Anterior cingulate cortex (tissue), 58 donors: Measurements from ENCODE around the gene PRR23A.
"Not testable (repeated sequence)": the region's sequence is repeated elsewhere in the genome, so short reads cannot be mapped to it uniquely, and the experiment has no call there.

ENCODE experiments used
- DNase-seq, 58 donors: peaks; one replicate each; lab custom pipeline; 2025; lab: John Stamatoyannopoulos, UW

PRR23A gene

DNA sequence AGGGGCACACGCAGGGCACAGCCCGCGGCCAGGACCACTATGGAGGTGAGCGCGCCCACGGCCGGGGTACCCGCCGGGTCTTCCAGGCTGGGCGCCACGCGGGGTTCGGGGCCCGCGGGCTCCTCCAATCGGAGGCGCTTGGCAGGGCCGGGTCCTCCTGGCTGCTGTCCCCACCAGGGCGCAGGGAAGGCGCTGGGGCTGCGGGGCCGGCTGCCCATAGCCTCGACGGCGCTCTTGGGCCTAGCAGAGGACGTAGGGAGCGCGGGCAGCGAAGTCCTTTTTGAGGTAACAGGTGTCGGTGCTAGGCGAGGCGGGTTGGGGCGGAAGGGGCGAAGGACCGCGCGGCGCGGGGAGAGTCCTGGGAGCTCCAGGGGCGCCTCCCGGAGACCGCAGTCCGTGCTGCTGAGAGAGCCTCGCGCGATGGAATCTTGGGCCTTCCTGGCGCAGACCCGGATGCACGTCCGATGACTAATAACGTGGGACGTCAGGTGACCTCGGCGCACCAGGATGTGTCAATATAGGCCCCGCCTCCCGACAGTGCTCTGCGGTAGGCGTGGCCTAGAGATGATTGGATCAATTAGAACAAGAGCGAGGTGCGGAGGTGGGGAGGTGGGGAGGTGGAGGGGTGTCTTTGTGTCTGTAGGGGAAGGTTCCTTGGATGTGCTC is at the start of gene PRR23A:
Gene PRR23A, minus strand, starts transcription at position 218 of the 666 bp plus-strand sequence. Its CDS starts 0 bp downstream, at position 218.
- no peak for DNase-seq

GRCh38 chr3:139052802-139053600 is 46.9 kb upstream of the PRR23A start:
- DNase-seq: no peak

GRCh38 chr3:139044366-139045210 is 38.5 kb upstream of the PRR23A start, which contains the start of gene PRR23C:
TSS of gene PRR23C (minus strand) at chr3:139044892. CDS start at chr3:139044620, 272 bp downstream.
- DNase-seq: no peak

DNA sequence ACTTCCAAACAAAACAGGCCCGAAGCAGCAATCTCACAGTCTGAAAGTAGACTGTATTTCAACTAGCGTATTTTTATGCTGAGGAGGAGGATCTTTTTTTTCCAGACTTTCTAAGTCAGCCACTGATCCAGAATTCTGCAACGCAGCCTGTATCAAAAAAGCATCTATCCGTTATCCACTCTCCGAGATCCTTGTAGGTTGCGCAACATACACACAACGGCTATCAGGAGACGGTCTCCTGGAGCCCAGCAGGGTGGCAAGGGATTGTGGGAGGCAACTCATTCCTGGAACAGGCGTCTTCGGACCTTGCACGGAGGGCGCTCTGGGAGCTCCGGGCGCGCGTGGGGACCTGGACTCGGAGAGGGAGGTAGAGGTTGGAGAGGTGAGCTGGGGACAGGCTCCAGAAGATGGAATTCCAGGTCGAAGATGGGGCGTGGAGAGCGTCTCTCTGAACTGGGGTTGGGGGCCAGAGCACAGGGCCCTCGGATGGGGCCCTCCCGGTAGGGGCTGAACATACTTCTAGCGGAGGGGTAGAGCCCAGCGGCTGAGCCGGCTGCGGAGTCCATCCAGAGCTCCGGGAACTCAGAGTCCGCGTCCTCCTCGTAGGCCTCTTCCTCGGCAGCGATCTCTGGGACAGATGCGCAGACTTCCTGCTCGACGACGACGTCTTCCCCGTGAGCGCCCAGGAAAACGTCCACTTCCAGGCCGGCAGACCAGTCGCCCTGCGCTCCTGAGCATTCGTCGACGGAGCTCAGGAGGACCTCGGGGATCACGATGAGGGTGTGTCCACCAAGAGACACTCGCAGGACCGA is 37.7 kb upstream of the PRR23A start:
- DNase-seq: no peak

- no peak for DNase-seq
Observed at GRCh38 chr3:139037478-139037877, 31.4 kb upstream of the PRR23A start.

GRCh38 chr3:139032326-139033002 is 26.4 kb upstream of the PRR23A start:
- DNase-seq: no peak

DNA sequence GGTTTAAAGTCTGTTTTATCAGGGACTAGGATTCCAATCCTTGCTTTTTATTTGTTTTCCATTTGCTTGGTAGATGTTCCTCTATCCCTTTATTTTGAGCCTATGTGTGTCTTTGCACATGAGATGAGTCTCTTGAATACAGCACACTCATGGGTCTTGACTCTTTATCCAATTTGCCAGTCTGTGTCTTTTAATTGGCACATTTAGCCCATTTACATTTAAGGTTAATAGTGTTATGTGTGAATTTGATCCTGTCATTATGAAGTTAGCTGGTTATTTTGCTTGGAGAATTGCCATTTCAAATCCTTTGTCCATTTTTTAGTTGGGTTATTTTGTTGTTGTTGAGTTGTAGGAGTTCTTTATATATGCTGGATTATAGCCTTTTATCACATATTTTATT is 24.5 kb upstream of the PRR23A start:
- not testable (repeated sequence) for DNase-seq

- no peak for DNase-seq
Observed at GRCh38 chr3:139024968-139025367, 18.9 kb upstream of the PRR23A start.

DNA sequence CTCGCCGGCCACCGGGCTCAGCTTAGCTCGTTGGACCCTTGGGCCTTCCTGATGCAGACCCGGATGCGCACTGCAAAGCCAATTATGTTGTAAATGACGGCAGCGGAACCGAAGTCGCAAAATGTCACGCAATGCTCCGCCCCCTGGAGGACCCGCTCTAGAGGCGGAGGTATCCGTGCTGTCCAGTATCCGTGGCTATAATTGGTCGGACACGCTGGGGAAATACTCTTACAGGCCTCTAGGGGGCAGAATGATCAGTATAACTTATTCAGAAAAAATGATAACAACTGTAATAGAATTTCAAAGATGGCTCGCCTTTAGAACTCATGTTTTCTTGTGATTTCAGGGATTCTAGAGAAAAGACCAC is 14.8 kb upstream of the PRR23A start, which contains the start of gene PRR23B:
Gene PRR23B, minus strand, starts transcription at position 59 of the 367 bp plus-strand sequence. CDS start 265 bp downstream, outside the sequence.
- DNase-seq: no peak

DNA sequence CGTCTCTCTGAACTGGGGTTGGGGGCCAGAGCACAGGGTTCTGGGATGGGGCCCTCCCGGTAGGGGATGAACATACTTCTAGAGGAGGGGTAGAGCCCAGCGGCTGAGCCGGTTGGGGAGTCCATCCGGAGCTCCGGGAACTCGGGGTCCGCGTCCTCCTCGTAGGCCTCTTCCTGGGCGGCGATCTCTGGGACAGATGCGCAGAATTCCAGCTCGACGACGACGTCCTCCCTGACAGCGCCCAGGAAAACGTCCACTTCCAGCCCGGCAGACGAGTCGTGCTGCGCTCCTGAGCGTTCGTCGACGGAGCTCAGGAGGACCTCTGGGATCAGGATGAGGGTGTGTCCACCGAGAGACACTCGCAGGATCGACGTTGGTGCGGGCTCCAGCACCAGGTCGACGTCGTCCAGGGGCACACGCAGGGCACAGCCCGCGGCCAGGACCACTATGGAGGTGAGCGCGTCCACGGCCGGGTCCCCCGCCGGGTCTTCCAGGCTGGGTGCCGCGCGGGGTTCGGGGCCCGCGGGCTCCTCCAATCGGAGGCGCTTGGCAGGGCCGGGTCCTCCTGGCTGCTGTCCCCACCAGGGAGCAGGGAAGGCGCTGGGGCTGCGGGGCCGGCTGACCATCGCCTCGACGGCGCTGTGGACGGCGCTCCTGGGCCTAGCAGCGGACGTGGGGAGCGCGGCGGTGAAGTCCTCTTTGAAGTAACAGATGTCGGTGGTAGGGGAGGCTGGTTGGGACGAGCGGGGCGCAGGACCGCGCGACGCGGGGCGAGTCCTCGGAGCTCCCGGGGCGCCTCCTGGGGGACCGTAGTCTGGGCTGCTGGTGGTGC is 14.2 kb upstream of the PRR23A start:
- no peak for DNase-seq

GRCh38 chr3:139016430-139017048 is 10.5 kb upstream of the PRR23A start:
- DNase-seq: no peak

DNA sequence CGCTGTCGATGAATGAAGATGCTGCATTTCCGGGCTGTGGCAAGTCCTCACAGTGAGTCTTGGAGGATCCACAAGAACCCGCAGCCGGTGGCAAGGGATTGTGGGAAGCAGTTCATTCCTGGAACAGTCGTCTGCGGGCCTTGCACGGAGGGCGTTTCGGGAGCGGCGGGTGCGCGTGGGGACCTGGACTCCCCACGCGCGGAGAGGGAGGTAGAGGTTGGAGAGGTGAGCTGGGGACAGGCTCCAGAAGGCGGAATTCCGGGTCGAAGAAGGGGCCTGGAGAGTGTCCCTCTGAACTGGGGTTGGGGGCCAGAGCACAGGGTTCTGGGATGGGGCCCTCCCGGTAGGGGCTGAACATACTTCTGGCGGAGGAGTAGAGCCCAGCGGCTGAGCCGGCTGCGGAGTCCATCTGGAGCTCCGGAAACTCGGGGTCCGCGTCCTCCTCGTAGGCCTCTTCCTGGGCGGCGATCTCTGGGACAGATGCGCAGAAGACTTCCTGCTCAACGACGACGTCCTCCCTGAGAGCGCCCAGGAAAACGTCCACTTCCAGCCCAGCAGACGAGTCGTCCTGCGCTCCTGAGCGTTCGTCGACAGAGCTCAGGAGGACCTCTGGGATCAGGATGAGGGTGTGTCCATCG is 593 bp downstream of the PRR23A start:
- DNase-seq: no peak

DNA sequence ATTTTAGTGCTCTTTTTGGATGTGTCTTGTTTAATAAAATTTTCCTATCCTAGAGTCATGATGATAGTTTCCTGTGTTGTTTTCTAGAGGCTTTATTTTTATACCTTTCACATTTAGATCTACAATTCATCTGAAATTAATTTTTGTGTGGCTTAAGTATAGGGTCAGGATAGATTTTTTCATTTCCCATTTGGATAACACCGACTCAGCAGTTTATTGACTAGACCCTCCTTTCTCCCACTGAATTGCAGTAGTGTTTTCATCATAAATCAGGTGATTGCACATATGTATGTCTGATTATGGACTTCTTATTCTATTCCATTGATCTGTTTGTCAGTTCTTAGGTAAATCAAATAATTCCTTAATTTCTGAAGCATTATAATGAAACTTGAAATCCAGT is 10.4 kb downstream of the PRR23A start:
- no peak for DNase-seq

- DNase-seq: no peak
Observed at GRCh38 chr3:138987181-138987580, 18.9 kb downstream of the PRR23A start.

GRCh38 chr3:138985932-138986331 is 20.1 kb downstream of the PRR23A start:
- DNase-seq: no peak

DNA sequence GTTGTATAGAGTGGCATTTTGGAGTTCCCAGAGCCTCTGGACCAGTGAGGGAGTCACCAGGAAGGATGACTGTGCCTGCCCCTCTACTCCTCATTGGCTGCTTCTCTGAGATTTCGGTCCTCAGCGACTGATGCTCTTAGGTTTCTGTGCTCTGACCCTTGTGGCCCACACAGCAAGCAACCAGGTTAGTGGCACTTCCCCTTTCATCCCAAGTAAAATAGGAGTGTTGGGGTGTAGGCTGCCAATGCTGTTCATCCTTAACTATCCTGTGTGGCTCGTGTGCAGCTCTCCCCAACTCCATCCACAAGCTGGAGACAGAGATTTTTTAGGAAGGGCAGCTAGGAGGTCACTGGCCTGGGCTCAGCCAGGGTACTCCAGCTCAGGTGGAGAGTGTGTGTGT is 21.3 kb downstream of the PRR23A start:
- DNase-seq: no peak

- no peak for DNase-seq
Observed at GRCh38 chr3:138976047-138976446, 30.0 kb downstream of the PRR23A start.

GRCh38 chr3:138975351-138975750 is 30.7 kb downstream of the PRR23A start:
- DNase-seq: no peak
